ENCODE data around the gene KRT34.
"Not testable (repeated sequence)": the region's sequence is repeated elsewhere in the genome, so short reads cannot be mapped to it uniquely, and the experiment has no call there.

Gene KRT34

GRCh38 chr17:41386227-41386626 is 4.1 kb upstream of the KRT34 start:
- H3K9me3 ChIP-seq (ENCODE audit: severe bottlenecking): peaks cover 16% of the 10 kb centered on the region
- H3K27me3 ChIP-seq (ENCODE audit: insufficient read depth, low read depth, severe bottlenecking): peaks cover 95% of the 10 kb centered on the region
- TF ChIP-seq CTCF (IDR thresholded peaks at IDR 0.05; ENCODE audit: low read depth, low read length): no peak
- H3K4me3 ChIP-seq (ENCODE audit: low read depth, low read length): no peak overlapping the region
- H3K27ac ChIP-seq: no peak overlapping the region
- no peak for DNase-seq
- no peaks in the 10 kb centered on the region for H3K36me3 ChIP-seq

- Histone ChIP-seq H3K9me3 (ENCODE audit: severe bottlenecking) (peaks cover 16% of the 10 kb centered on the region), H3K27me3 (ENCODE audit: insufficient read depth, low read depth, severe bottlenecking) (peaks cover 91% of the 10 kb centered on the region), H3K27ac (no peak overlapping the region), H3K36me3 (no peaks in the 10 kb centered on the region), H3K4me3 (ENCODE audit: low read depth, low read length) (no peak overlapping the region)
- no peak for DNase-seq
- TF ChIP-seq CTCF (IDR thresholded peaks at IDR 0.05; ENCODE audit: low read depth, low read length): no peak
Measured at GRCh38 chr17:41383690-41384089, 1.6 kb upstream of the KRT34 start.

GRCh38 chr17:41382394-41382793 is 288 bp upstream of the KRT34 start:
- Histone ChIP-seq H3K27ac (no peak overlapping the region), H3K9me3 (ENCODE audit: severe bottlenecking) (peaks cover 15% of the 10 kb centered on the region), H3K27me3 (ENCODE audit: insufficient read depth, low read depth, severe bottlenecking) (peaks cover 91% of the 10 kb centered on the region), H3K36me3 (no peaks in the 10 kb centered on the region), H3K4me3 (ENCODE audit: low read depth, low read length) (no peak overlapping the region)
- no peak for DNase-seq
- no peak for TF ChIP-seq CTCF (IDR thresholded peaks at IDR 0.05; ENCODE audit: low read depth, low read length)

- not testable (repeated sequence) for H3K9me3 ChIP-seq (ENCODE audit: severe bottlenecking); DNase-seq; H3K27ac ChIP-seq; H3K36me3 ChIP-seq; H3K4me3 ChIP-seq (ENCODE audit: low read depth, low read length)
- H3K27me3 ChIP-seq (ENCODE audit: insufficient read depth, low read depth, severe bottlenecking): peaks cover 91% of the 10 kb centered on the region
Measured at GRCh38 chr17:41380091-41380490, 2.0 kb downstream of the KRT34 start.

GRCh38 chr17:41377546-41377945 is 4.6 kb downstream of the KRT34 start:
- H3K27ac ChIP-seq: no peak overlapping the region
- peaks cover 92% of the 10 kb centered on the region for H3K27me3 ChIP-seq (ENCODE audit: insufficient read depth, low read depth, severe bottlenecking)

GRCh38 chr17:41369713-41370112 is 12.4 kb downstream of the KRT34 start, which contains the start of gene KRT33B:
TSS of gene KRT33B (minus strand) at chr17:41369813. CDS start at chr17:41369750, 63 bp downstream.
- peaks cover 3% of the 10 kb centered on the region for H3K9me3 ChIP-seq (ENCODE audit: severe bottlenecking)
- no peak for DNase-seq
- no peak for TF ChIP-seq CTCF (IDR thresholded peaks at IDR 0.05; ENCODE audit: low read depth, low read length)
- H3K27ac ChIP-seq: no peak within 1 kb of the TSS
- H3K36me3 ChIP-seq: no peaks in the 10 kb centered on the region
- H3K27me3 ChIP-seq (ENCODE audit: insufficient read depth, low read depth, severe bottlenecking): peaks cover 96% of the 10 kb centered on the region
- H3K4me3 ChIP-seq (ENCODE audit: low read depth, low read length): no peak within 1 kb of the TSS

More at GRCh38 chr17:41377546-41377945, 4.6 kb downstream of the KRT34 start:
- H3K9me3 ChIP-seq (ENCODE audit: severe bottlenecking): peaks cover 7% of the 10 kb centered on the region
- TF ChIP-seq CTCF (IDR thresholded peaks at IDR 0.05; ENCODE audit: low read depth, low read length): no peak
- no peaks in the 10 kb centered on the region for H3K36me3 ChIP-seq
- H3K4me3 ChIP-seq (ENCODE audit: low read depth, low read length): no peak overlapping the region
- no peak for DNase-seq
